ENCODE measurements around the gene DCC.

GRCh38 chr18:52652391-52652790 is 312.4 kb downstream of the DCC start:
- TF ChIP-seq CTCF (conservative IDR thresholded peaks at IDR 0.05) (no peak), ZFX (IDR thresholded peaks at IDR 0.05) (no peak)

Data from C4-2B (cell line).